HG03521 (cell line): Measurements from ENCODE around the gene GSG1L.
"Not testable (repeated sequence)": the region's sequence is repeated elsewhere in the genome, so short reads cannot be mapped to it uniquely, and the experiment has no call there.

Experiments
- ATAC-seq: cut with Tn5 transposase; IDR thresholded peaks from one replicate; pipeline ENCODE4 v1.9.1; 2021; ENCODE audit warnings: mild to moderate bottlenecking, moderate library complexity; ENCODE audit not compliant: unreplicated experiment

Gene GSG1L

GRCh38 chr16:27952811-27953210 is 110.7 kb downstream of the GSG1L start:
- no peak for ATAC-seq

- no peak for ATAC-seq
These were observed 111.9 kb downstream of the GSG1L start for GRCh38 chr16:27951489-27952120.

GRCh38 chr16:27950206-27950887 is 113.2 kb downstream of the GSG1L start:
- no peak for ATAC-seq

GRCh38 chr16:27947696-27948095 is 115.8 kb downstream of the GSG1L start:
- ATAC-seq: no peak

GRCh38 chr16:27945233-27945973 is 118.1 kb downstream of the GSG1L start:
- no peak for ATAC-seq

- ATAC-seq: no peak
These were observed 119.7 kb downstream of the GSG1L start for GRCh38 chr16:27943766-27944165.

- ATAC-seq: not testable (repeated sequence)
These were observed 121.4 kb downstream of the GSG1L start for GRCh38 chr16:27942071-27942470.

GRCh38 chr16:27935076-27935475 is 128.4 kb downstream of the GSG1L start:
- ATAC-seq: no peak

GRCh38 chr16:27932542-27933135 is 130.9 kb downstream of the GSG1L start:
- ATAC-seq: no peak

- ATAC-seq: no peak
These were observed 133.7 kb downstream of the GSG1L start for GRCh38 chr16:27929818-27930217.

GRCh38 chr16:27928542-27928941 is 135.0 kb downstream of the GSG1L start:
- ATAC-seq: no peak

- no peak for ATAC-seq
These were observed 136.1 kb downstream of the GSG1L start for GRCh38 chr16:27927266-27927901.

- ATAC-seq: no peak
These were observed 137.9 kb downstream of the GSG1L start for GRCh38 chr16:27925612-27926011.

GRCh38 chr16:27924411-27925118 is 138.9 kb downstream of the GSG1L start:
- no peak for ATAC-seq

GRCh38 chr16:27923751-27924150 is 139.8 kb downstream of the GSG1L start:
- ATAC-seq: no peak

GRCh38 chr16:27922433-27922832 is 141.1 kb downstream of the GSG1L start:
- no peak for ATAC-seq

- no peak for ATAC-seq
These were observed 142.4 kb downstream of the GSG1L start for GRCh38 chr16:27921134-27921533.

- ATAC-seq: no peak
These were observed 143.1 kb downstream of the GSG1L start for GRCh38 chr16:27920391-27920891.

- ATAC-seq: no peak
These were observed 144.8 kb downstream of the GSG1L start for GRCh38 chr16:27918755-27919154.

- no peak for ATAC-seq
These were observed 145.6 kb downstream of the GSG1L start for GRCh38 chr16:27917949-27918348.
